ENCODE results near the gene ARVCF.
A peak's percentile ranks its signal among the peaks of the same experiment; 100 is the strongest.

The ARVCF gene

GRCh38 chr22:19971276-19972124 is 45.1 kb downstream of the ARVCF start:
- DNase-seq = no peak

GRCh38 chr22:19970479-19971275 is 45.9 kb downstream of the ARVCF start:
- DNase-seq = peak; percentile 80

GRCh38 chr22:19970031-19970478 is 46.6 kb downstream of the ARVCF start:
- no peak for DNase-seq

GRCh38 chr22:19969141-19969928 is 47.3 kb downstream of the ARVCF start:
- no peak for DNase-seq

GRCh38 chr22:19968450-19968891 is 48.2 kb downstream of the ARVCF start:
- no peak for DNase-seq

GRCh38 chr22:19967850-19968449 is 48.7 kb downstream of the ARVCF start:
- no peak for DNase-seq

- no peak for DNase-seq
Observed at GRCh38 chr22:19966908-19967750, 49.5 kb downstream of the ARVCF start.

GRCh38 chr22:19965771-19966709 is 50.6 kb downstream of the ARVCF start:
- DNase-seq = no peak

GRCh38 chr22:19964701-19965386 is 51.8 kb downstream of the ARVCF start:
- no peak for DNase-seq

- no peak for DNase-seq
Observed at GRCh38 chr22:19963863-19964642, 52.6 kb downstream of the ARVCF start.

GRCh38 chr22:19962909-19963806 is 53.5 kb downstream of the ARVCF start:
- DNase-seq = no peak

- DNase-seq = peak; percentile 54
Observed at GRCh38 chr22:19962246-19962908, 54.2 kb downstream of the ARVCF start.

GRCh38 chr22:19961868-19962245 is 54.8 kb downstream of the ARVCF start:
- no peak for DNase-seq

GRCh38 chr22:19961201-19961580 is 55.4 kb downstream of the ARVCF start:
- DNase-seq = no peak

- no peak for DNase-seq
Observed at GRCh38 chr22:19960491-19961200, 56.0 kb downstream of the ARVCF start.

GRCh38 chr22:19959587-19960490 is 56.8 kb downstream of the ARVCF start:
- no peak for DNase-seq

Data from CD4-positive, alpha-beta T cell treated with Interleukin-12 subunit alpha and Interleukin-12 subunit beta, for 1 hour (primary cell).